DOHH2 (cell line): ENCODE measurements around the gene NDE1.

Experiments
- H3F3A ChIP-seq: fragments of 200-600 bp; sonication (generic), shearing (Covaris generic); 2 replicates; pipeline ENCODE4 v1.6.0; 2016; ENCODE audit warnings: antibody characterized with exemption, mild to moderate bottlenecking; ENCODE audit not compliant: control insufficient read depth, insufficient read depth
- H3K27ac ChIP-seq: fragments of 200-600 bp; sonication (generic); 2 replicates; pipeline ENCODE4 v1.5.1; 2014; ENCODE audit warnings: low read depth, mild to moderate bottlenecking, low read length, moderate library complexity
- H3K27me3 ChIP-seq: fragments of 200-600 bp; sonication (generic); 2 replicates; pipeline ENCODE4 v1.6.1; 2014; ENCODE audit warnings: mild to moderate bottlenecking, low read length, mixed read lengths; ENCODE audit not compliant: control insufficient read depth
- H3K36me3 ChIP-seq: fragments of 200-600 bp; sonication (generic); 2 replicates; pipeline ENCODE4 v1.6.1; 2014; ENCODE audit warnings: mild to moderate bottlenecking, low read length, moderate library complexity, mixed read lengths; ENCODE audit not compliant: control insufficient read depth
- H3K4me1 ChIP-seq: fragments of 200-600 bp; sonication (generic); 2 replicates; pipeline ENCODE4 v1.6.1; 2014; ENCODE audit warnings: mild to moderate bottlenecking, low read length, mixed read lengths; ENCODE audit not compliant: control insufficient read depth
- H3K4me2 ChIP-seq: fragments of 200-600 bp; sonication (generic); 2 replicates; pipeline ENCODE4 v1.6.0; 2014; ENCODE audit warnings: mild to moderate bottlenecking, low read length, moderate library complexity
- H3K4me3 ChIP-seq: fragments of 200-600 bp; sonication (generic); 2 replicates; pipeline ENCODE4 v1.5.1; 2014; ENCODE audit warnings: mild to moderate bottlenecking, low read length, mixed read lengths
- H3K79me2 ChIP-seq: fragments of 200-600 bp; sonication (generic); 2 replicates; pipeline ENCODE4 v1.6.1; 2014; ENCODE audit warnings: mild to moderate bottlenecking, low read length, mixed read lengths; ENCODE audit not compliant: control insufficient read depth
- H3K9me2 ChIP-seq: fragments of 200-600 bp; sonication (generic); replicated peaks from 2 replicates; pipeline ENCODE4 v1.6.1; 2014; ENCODE audit warnings: mild to moderate bottlenecking, low read length, mixed read lengths; ENCODE audit not compliant: control insufficient read depth
- H3K9me3 ChIP-seq: fragments of 200-600 bp; sonication (generic); 2 replicates; pipeline ENCODE4 v1.6.1; 2014; ENCODE audit warnings: antibody characterized with exemption, low read length, mixed read lengths; ENCODE audit not compliant: control insufficient read depth, insufficient read depth
- H4K20me1 ChIP-seq: fragments of 200-600 bp; sonication (generic); 2 replicates; pipeline ENCODE4 v1.6.0; 2014; ENCODE audit warnings: low read depth, mild to moderate bottlenecking, antibody characterized with exemption, low read length, moderate library complexity; ENCODE audit not compliant: control insufficient read depth, insufficient read depth
- EZH2phosphoT487 ChIP-seq: fragments of 200-600 bp; sonication (generic); IDR thresholded peaks from 2 replicates; pipeline ENCODE4 v1.6.1; 2017; ENCODE audit warnings: borderline replicate concordance, mild to moderate bottlenecking, antibody characterized with exemption, low read length, moderate library complexity, mixed read lengths
- TF ChIP-seq, protein P1 (sequence below): fragments of 200-600 bp; sonication (generic); IDR thresholded peaks from one replicate; pipeline ENCODE4 v1.5.1; 2014; ENCODE audit warnings: antibody characterized with exemption, mild to moderate bottlenecking, low read depth, low read length; ENCODE audit not compliant: poor library complexity, severe bottlenecking

NDE1 gene

DNA sequence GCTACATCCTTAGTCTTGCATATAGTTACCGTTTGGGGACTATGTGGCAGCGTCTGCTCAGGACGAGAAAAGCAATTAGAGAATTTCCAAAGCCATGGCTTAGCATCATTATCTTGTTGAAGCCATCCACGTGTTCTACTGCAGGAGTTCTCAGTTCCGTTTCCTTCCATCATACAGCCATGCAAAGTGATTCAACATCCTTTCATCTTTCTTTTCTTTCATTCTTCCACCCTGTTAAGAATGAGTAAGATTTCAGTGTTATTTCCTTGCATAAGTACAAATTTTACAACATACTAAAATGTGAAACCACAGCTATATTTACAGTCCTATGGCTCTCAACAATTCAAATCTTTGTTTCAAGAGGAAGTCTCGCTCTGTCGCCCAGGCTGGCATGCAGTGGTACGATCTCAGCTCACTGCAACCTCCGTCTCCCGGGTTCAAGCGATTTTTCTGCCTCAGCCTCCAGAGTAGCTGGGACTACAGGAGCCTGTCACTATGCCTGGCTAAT lies 10.9 kb upstream of the NDE1 start:
- Histone ChIP-seq H3K4me1 (peaks cover 83% of the 10 kb centered on the region), H3K36me3 (peaks cover 56% of the 10 kb centered on the region), H3K9me3 (no peaks in the 10 kb centered on the region)

DNA sequence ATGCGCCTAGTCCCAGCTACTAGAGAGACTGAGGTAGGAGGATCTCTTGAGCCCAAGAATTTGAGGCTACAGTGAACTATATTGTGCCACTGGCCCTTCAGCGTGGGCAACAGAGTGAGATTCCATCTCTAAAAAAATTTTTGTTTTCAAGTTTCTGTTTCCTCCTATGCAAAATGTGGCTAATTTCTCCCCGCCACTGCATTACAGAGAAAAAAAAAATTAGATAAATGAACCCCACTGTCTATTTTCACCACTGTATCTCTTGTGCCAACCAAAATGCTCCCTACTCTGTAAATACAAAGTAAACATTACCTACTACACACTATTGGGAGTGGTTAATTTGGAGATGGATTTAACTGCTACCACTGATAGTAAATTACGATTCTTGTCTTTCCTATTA lies 9.1 kb upstream of the NDE1 start:
- peaks cover 63% of the 10 kb centered on the region for H3F3A ChIP-seq
- peaks cover 82% of the 10 kb centered on the region for H3K4me1 ChIP-seq
- TF ChIP-seq, protein P1, sequence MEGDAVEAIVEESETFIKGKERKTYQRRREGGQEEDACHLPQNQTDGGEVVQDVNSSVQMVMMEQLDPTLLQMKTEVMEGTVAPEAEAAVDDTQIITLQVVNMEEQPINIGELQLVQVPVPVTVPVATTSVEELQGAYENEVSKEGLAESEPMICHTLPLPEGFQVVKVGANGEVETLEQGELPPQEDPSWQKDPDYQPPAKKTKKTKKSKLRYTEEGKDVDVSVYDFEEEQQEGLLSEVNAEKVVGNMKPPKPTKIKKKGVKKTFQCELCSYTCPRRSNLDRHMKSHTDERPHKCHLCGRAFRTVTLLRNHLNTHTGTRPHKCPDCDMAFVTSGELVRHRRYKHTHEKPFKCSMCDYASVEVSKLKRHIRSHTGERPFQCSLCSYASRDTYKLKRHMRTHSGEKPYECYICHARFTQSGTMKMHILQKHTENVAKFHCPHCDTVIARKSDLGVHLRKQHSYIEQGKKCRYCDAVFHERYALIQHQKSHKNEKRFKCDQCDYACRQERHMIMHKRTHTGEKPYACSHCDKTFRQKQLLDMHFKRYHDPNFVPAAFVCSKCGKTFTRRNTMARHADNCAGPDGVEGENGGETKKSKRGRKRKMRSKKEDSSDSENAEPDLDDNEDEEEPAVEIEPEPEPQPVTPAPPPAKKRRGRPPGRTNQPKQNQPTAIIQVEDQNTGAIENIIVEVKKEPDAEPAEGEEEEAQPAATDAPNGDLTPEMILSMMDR, result no peak
- no peak for TF ChIP-seq EZH2phosphoT487
- peak overlapping the region; percentile 94 for H3K4me2 ChIP-seq
- no peaks in the 10 kb centered on the region for H3K27me3 ChIP-seq
- H3K27ac ChIP-seq, result peak overlapping the region; percentile 95
- no peaks in the 10 kb centered on the region for H3K9me3 ChIP-seq
- H3K9me2 ChIP-seq, result no peaks in the 10 kb centered on the region
- no peaks in the 10 kb centered on the region for H4K20me1 ChIP-seq
- H3K79me2 ChIP-seq, result peaks cover 55% of the 10 kb centered on the region
- peaks cover 37% of the 10 kb centered on the region for H3K36me3 ChIP-seq
- H3K4me3 ChIP-seq, result peak overlapping the region; percentile 82

More for the DNA sequence above, 10.9 kb upstream of the NDE1 start:
- Histone ChIP-seq H3K27me3 (no peaks in the 10 kb centered on the region), H3K4me3 (peak overlapping the region; percentile 82), H3F3A (peaks cover 54% of the 10 kb centered on the region), H4K20me1 (no peaks in the 10 kb centered on the region), H3K4me2 (peak overlapping the region; percentile 94), H3K27ac (peak overlapping the region; percentile 95), H3K79me2 (peaks cover 74% of the 10 kb centered on the region), H3K9me2 (no peaks in the 10 kb centered on the region)
- TF ChIP-seq, protein P1, result no peak
- TF ChIP-seq EZH2phosphoT487, result no peak

DNA sequence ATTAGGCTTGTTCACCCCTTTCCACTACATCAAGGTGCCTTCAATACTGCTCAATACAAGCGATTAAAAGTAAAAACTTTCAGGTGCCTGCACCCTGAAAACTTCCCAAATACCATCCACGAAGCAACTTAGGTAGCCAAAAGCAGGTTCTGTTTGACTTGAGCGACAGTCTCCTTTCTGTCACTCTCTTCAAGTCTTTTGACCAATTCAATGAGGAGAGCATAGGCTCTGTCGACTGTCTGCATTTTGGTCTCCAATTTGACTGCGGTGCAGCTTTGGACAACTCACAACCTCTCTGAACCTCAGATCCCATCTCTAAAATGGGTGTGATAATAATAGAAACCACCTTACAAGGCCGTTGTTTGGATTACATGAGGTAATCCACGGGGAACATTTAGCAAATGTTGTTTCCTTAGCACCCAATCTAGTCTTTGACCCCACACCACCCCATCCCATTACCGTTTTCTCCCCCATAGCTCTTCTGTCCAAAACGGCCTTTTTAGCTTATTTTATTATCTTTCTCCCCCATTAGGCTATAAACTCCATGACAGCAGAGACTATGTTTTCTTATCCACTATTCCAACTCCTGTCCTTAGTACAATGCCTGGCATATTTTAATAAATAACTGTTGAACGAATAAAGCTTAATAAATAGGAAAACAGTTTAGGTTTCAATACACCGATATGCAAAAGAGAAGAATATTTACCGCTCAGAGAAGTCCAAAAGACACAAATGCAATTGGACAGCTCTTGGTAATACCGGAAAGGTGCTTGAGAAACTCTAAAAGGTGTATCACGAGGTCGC lies 8.1 kb upstream of the NDE1 start:
- Histone ChIP-seq H3K36me3 (peaks cover 27% of the 10 kb centered on the region), H4K20me1 (no peaks in the 10 kb centered on the region), H3K27ac (peak overlapping the region; percentile 95), H3K79me2 (peaks cover 45% of the 10 kb centered on the region), H3K9me2 (no peaks in the 10 kb centered on the region), H3K27me3 (no peaks in the 10 kb centered on the region), H3F3A (peaks cover 57% of the 10 kb centered on the region), H3K9me3 (no peaks in the 10 kb centered on the region), H3K4me2 (peak overlapping the region; percentile 94), H3K4me1 (peaks cover 74% of the 10 kb centered on the region), H3K4me3 (peak overlapping the region; percentile 82)
- no peak for TF ChIP-seq EZH2phosphoT487
- TF ChIP-seq, protein P1, result no peak
